ENCODE results near the gene FBXO10.

The FBXO10 gene

DNA sequence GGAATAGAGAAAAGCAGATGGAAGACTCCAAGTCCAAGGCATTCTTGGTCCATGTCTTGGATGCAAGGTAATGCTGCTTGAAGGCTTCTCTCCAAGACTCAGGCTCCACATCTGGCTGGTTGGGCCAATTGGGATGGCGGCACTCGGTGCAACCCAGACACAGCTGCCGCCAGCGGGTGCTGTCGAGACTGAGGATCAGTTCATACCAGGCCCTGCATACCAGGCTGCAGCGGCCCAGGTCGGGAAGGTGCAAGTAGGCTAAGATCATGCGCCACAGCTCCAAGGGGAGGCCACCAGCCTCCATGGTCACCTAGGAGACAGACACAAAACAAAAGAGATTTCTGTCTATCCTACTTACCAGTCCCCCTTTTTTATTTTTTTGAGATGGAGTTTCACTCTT, 34.7 kb downstream of the FBXO10 start:
- H3K27ac ChIP-seq (ENCODE audit: poor library complexity, severe bottlenecking), result no peak overlapping the region
- DNase-seq (ENCODE audit: low spot score) (no peak), ATAC-seq (ENCODE audit: low read depth) (no peak)
- no peaks in the 10 kb centered on the region for H3K9me3 ChIP-seq (ENCODE audit: severe bottlenecking)
- no peaks in the 10 kb centered on the region for H3K27me3 ChIP-seq (ENCODE audit: insufficient read depth, poor library complexity, severe bottlenecking)
- H3K4me1 ChIP-seq (ENCODE audit: insufficient read depth, poor library complexity, severe bottlenecking), result no peaks in the 10 kb centered on the region
- no peaks in the 10 kb centered on the region for H3K36me3 ChIP-seq (ENCODE audit: low read depth)
- no peak overlapping the region for H3K4me3 ChIP-seq (ENCODE audit: severe bottlenecking)
- TF ChIP-seq, protein P1, sequence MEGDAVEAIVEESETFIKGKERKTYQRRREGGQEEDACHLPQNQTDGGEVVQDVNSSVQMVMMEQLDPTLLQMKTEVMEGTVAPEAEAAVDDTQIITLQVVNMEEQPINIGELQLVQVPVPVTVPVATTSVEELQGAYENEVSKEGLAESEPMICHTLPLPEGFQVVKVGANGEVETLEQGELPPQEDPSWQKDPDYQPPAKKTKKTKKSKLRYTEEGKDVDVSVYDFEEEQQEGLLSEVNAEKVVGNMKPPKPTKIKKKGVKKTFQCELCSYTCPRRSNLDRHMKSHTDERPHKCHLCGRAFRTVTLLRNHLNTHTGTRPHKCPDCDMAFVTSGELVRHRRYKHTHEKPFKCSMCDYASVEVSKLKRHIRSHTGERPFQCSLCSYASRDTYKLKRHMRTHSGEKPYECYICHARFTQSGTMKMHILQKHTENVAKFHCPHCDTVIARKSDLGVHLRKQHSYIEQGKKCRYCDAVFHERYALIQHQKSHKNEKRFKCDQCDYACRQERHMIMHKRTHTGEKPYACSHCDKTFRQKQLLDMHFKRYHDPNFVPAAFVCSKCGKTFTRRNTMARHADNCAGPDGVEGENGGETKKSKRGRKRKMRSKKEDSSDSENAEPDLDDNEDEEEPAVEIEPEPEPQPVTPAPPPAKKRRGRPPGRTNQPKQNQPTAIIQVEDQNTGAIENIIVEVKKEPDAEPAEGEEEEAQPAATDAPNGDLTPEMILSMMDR (IDR thresholded peaks at IDR 0.05; ENCODE audit: poor library complexity, severe bottlenecking), result no peak

DNA sequence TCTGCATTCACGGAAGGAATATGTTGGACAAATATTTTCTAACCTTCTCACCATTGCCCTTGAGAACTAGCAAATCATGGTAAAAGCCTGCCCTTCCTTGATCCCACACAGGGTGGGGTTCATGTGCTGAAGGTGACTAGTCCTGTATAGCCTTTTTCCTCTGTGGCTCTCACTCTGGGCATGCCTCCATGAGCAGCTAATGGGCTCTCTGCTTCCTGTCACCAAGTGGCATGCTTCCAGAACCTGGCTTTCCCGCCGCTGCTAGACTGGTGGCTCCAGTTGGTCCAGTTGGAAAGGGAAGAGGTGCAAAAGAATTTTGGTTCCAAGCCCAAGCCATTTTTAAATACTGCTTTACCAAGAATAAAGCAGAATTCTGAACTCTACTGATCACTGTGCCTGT, 35.5 kb downstream of the FBXO10 start:
- no peak overlapping the region for H3K4me3 ChIP-seq (ENCODE audit: severe bottlenecking)
- no peaks in the 10 kb centered on the region for H3K27me3 ChIP-seq (ENCODE audit: insufficient read depth, poor library complexity, severe bottlenecking)
- TF ChIP-seq, protein P1 (IDR thresholded peaks at IDR 0.05; ENCODE audit: poor library complexity, severe bottlenecking), result no peak
- no peaks in the 10 kb centered on the region for H3K9me3 ChIP-seq (ENCODE audit: severe bottlenecking)
- H3K36me3 ChIP-seq (ENCODE audit: low read depth), result no peaks in the 10 kb centered on the region
- no peak for ATAC-seq (ENCODE audit: low read depth)
- no peaks in the 10 kb centered on the region for H3K4me1 ChIP-seq (ENCODE audit: insufficient read depth, poor library complexity, severe bottlenecking)
- DNase-seq (ENCODE audit: low spot score), result no peak
- H3K27ac ChIP-seq (ENCODE audit: poor library complexity, severe bottlenecking), result no peak overlapping the region

DNA sequence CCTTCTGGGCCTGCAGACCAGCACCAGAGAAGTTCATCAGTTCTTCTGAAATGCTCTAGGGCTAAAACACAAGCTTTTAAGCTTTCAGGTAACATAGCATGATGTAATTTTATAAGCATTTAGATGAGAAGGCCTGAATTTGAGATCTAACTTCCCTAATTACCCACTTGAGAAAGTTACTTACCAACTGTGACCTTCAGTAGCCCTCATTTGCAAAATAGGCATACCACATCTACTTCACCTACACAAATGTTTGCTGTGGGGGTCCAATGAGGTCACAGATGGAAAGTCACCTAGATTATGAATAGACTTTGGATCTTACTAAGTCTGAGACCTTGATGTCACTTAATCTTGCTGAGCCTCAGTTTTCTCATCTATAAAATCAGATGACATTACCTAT, 36.5 kb downstream of the FBXO10 start:
- H3K27me3 ChIP-seq (ENCODE audit: insufficient read depth, poor library complexity, severe bottlenecking), result no peaks in the 10 kb centered on the region
- no peak overlapping the region for H3K4me3 ChIP-seq (ENCODE audit: severe bottlenecking)
- H3K27ac ChIP-seq (ENCODE audit: poor library complexity, severe bottlenecking), result no peak overlapping the region
- no peaks in the 10 kb centered on the region for H3K9me3 ChIP-seq (ENCODE audit: severe bottlenecking)
- TF ChIP-seq, protein P1 (IDR thresholded peaks at IDR 0.05; ENCODE audit: poor library complexity, severe bottlenecking), result no peak
- no peaks in the 10 kb centered on the region for H3K4me1 ChIP-seq (ENCODE audit: insufficient read depth, poor library complexity, severe bottlenecking)
- no peak for ATAC-seq (ENCODE audit: low read depth)
- H3K36me3 ChIP-seq (ENCODE audit: low read depth), result no peaks in the 10 kb centered on the region
- no peak for DNase-seq (ENCODE audit: low spot score)

DNA sequence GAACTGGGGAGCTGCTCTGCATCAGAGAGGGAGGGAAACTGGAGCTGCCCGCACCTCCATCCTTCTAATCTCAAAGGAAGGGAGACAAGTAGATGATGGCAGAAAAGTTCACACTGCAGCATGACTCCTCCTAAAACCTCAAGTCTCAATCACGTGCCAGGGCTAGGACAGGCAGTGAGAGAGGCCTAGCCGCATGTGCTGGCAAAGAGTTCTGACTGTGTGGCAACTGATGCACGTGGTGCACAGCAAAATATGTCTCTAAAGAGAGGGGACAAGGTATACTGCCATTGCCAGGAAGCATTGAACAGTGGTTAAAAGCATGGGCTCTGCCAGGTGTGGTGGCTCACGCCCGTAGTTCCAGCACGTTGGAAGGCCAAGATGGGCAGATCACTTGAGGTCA, 38.1 kb downstream of the FBXO10 start:
- no peaks in the 10 kb centered on the region for H3K4me1 ChIP-seq (ENCODE audit: insufficient read depth, poor library complexity, severe bottlenecking)
- no peak overlapping the region for H3K27ac ChIP-seq (ENCODE audit: poor library complexity, severe bottlenecking)
- H3K4me3 ChIP-seq (ENCODE audit: severe bottlenecking), result no peak overlapping the region
- DNase-seq (ENCODE audit: low spot score) (no peak), ATAC-seq (ENCODE audit: low read depth) (no peak)
- no peaks in the 10 kb centered on the region for H3K36me3 ChIP-seq (ENCODE audit: low read depth)
- TF ChIP-seq, protein P1 (IDR thresholded peaks at IDR 0.05; ENCODE audit: poor library complexity, severe bottlenecking), result no peak
- H3K9me3 ChIP-seq (ENCODE audit: severe bottlenecking), result no peaks in the 10 kb centered on the region
- no peaks in the 10 kb centered on the region for H3K27me3 ChIP-seq (ENCODE audit: insufficient read depth, poor library complexity, severe bottlenecking)

DNA sequence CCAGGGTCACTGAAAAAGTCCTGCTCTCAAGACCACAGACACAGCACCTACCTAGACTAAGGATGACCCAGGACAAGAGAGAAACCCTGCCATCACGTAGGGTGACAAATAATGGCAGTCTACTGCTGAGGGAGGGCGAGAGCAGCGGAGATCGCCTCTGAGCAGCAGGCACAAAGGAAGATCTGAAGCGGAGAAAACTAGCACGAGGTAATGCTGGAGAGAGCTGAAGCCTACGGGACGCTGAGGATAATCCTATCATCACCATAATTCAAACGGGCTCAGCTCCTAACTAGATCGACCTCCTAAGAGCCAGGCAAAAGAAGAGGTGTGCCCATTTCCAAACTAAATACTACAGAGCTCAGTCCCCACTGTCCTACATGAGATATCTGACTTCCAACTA, 41.3 kb downstream of the FBXO10 start:
- no peak for ATAC-seq (ENCODE audit: low read depth)
- Histone ChIP-seq H3K4me3 (ENCODE audit: severe bottlenecking) (no peak overlapping the region), H3K9me3 (ENCODE audit: severe bottlenecking) (no peaks in the 10 kb centered on the region), H3K27ac (ENCODE audit: poor library complexity, severe bottlenecking) (no peak overlapping the region), H3K4me1 (ENCODE audit: insufficient read depth, poor library complexity, severe bottlenecking) (no peaks in the 10 kb centered on the region), H3K27me3 (ENCODE audit: insufficient read depth, poor library complexity, severe bottlenecking) (no peaks in the 10 kb centered on the region), H3K36me3 (ENCODE audit: low read depth) (no peaks in the 10 kb centered on the region)
- TF ChIP-seq, protein P1 (IDR thresholded peaks at IDR 0.05; ENCODE audit: poor library complexity, severe bottlenecking), result no peak
- DNase-seq (ENCODE audit: low spot score), result no peak
